Osteocyte (in vitro differentiated cells): ENCODE data around the gene DYNC2H1. TPM values are rescaled to one million over a fixed set of nuclear protein-coding genes. Genes with fewer than 3 reads are reported as not detected.

ENCODE experiments used
- DNase-seq: peaks from one replicate; pipeline ENCODE4 v3.0.0; 2021; ENCODE audit warnings: mixed read lengths; ENCODE audit not compliant: unreplicated experiment; ENCODE audit errors: extremely low spot score
- H3K27ac Mint-ChIP-seq: one replicate; pipeline ENCODE4 v1.8.0; 2021; ENCODE audit warnings: mild to moderate bottlenecking, mixed read lengths; ENCODE audit not compliant: unreplicated experiment
- H3K27me3 Mint-ChIP-seq: one replicate; pipeline ENCODE4 v1.8.0; 2021; ENCODE audit warnings: mixed read lengths; ENCODE audit not compliant: unreplicated experiment
- H3K36me3 Mint-ChIP-seq: one replicate; pipeline ENCODE4 v1.8.0; 2021; ENCODE audit warnings: mixed read lengths; ENCODE audit not compliant: unreplicated experiment
- H3K4me1 Mint-ChIP-seq: one replicate; pipeline ENCODE4 v1.8.0; 2021; ENCODE audit warnings: mixed read lengths; ENCODE audit not compliant: unreplicated experiment
- H3K4me3 Mint-ChIP-seq: one replicate; pipeline ENCODE4 v1.8.0; 2021; ENCODE audit warnings: mild to moderate bottlenecking, moderate library complexity, mixed read lengths; ENCODE audit not compliant: unreplicated experiment
- H3K9me3 Mint-ChIP-seq: one replicate; pipeline ENCODE4 v1.8.0; 2021; ENCODE audit warnings: mixed read lengths; ENCODE audit not compliant: unreplicated experiment
- CTCF ChIP-seq: fragments of 200-600 bp; sonication (generic); IDR thresholded peaks from 2 replicates; pipeline ENCODE4 v1.5.0; 2021; ENCODE audit warnings: antibody characterized with exemption, mild to moderate bottlenecking, moderate library complexity
- total RNA-seq: library from RNA; stranded (reverse); gene quantifications from 2 replicates; pipeline ENCODE4 v1.2.1, GENCODE V29; 2021

DYNC2H1 gene
- total RNA-seq, 1 donor from 2014 or later = 23.4 TPM

DNA sequence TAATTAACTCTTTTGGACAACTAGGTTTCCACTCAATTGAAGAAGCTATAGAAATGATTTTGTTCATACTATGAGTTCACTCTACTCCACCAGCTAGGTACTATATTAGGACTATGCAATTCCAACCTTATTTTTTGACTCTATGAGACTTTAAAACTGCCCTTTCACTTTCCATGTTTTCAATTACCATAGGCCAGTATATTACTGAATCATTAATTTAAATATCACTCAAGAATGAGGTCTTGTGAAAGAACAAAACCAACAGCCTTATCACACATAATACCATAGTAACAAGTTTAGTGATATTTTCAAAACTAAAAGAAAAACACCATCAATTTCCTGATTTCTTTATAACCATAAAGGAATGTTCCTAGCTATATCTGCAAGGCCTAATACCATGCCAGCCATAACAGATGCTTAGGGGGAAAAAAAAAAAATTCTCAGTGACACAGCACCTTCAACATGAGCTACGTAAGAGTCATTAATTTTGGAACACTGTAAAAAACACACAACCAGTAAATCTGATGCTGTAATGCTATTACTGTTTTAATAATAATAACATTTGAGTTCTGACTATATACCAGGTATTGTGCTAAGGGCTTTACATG, 23.4 kb upstream of the DYNC2H1 start:
- no peak for DNase-seq
- peaks cover 26% of the 10 kb centered on the region for H3K4me1 Mint-ChIP-seq
- no peak for TF ChIP-seq CTCF
- no peak overlapping the region for H3K4me3 Mint-ChIP-seq
- H3K9me3 Mint-ChIP-seq = no peaks in the 10 kb centered on the region
- peak overlapping the region; percentile 9 for H3K27ac Mint-ChIP-seq
- H3K36me3 Mint-ChIP-seq = peaks cover 26% of the 10 kb centered on the region
- H3K27me3 Mint-ChIP-seq = no peaks in the 10 kb centered on the region

DNA sequence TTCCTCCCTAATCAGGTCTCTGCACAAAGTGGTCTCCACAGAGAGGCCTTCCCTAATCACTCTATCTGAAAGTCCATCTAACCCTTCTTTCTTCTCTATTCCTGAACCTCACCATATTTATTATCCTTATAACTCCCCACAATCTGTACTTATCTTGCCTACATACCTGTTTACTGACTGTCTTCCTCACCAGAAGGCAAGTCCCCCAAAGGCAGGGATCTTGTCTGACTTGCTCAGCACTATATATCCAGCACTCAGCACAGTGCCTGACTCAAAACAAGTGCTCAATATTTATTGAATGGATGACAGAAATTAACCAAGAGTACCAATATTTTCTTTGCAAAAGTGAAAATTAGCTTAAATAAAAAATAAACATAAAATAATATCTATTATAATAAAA, 22.8 kb upstream of the DYNC2H1 start:
- H3K4me3 Mint-ChIP-seq = no peak overlapping the region
- H3K9me3 Mint-ChIP-seq = no peaks in the 10 kb centered on the region
- H3K36me3 Mint-ChIP-seq = peaks cover 25% of the 10 kb centered on the region
- peaks cover 29% of the 10 kb centered on the region for H3K4me1 Mint-ChIP-seq
- H3K27me3 Mint-ChIP-seq = no peaks in the 10 kb centered on the region
- H3K27ac Mint-ChIP-seq = no peak overlapping the region
- TF ChIP-seq CTCF = no peak
- DNase-seq = no peak

DNA sequence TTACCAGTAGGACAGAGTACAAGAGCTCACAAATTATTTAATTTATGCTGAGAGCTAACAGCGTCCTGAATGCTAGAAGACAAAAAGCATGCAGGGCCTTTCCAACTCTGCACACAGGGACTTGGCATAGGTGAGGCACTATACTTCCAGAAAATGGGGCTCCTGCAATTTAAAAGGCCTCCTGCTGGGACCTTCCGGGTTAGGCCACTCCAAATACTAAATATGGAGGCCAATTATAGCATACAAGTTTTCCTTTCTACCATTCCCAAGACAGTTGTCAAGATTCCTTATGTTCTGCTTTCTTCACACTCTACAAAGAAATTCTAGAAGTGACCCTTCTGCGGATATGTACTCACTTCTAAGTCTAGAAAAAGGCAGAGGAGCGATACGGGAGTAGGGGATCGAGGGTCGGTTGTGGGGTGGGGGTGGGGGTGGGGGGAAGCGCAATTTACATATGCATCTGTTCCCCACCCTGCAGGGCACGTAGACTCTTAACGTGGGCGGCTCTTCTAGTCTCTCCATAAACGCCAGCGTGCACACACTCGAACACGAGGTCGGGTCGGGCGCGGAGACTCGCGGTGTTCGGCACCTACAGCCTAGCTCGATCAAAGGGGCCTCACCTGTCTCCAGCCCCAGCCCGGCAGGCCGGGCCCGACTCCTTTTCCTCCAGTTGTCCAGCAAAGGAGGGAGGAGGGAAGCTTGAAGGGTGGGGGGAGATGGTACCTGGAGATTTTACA, 18.0 kb upstream of the DYNC2H1 start:
- TF ChIP-seq CTCF = no peak
- H3K4me3 Mint-ChIP-seq = peak overlapping the region; percentile 88
- H3K4me1 Mint-ChIP-seq = peaks cover 33% of the 10 kb centered on the region
- peaks cover 11% of the 10 kb centered on the region for H3K36me3 Mint-ChIP-seq
- peaks cover 23% of the 10 kb centered on the region for H3K27me3 Mint-ChIP-seq
- peak overlapping the region; percentile 94 for H3K27ac Mint-ChIP-seq
- no peak for DNase-seq
- no peaks in the 10 kb centered on the region for H3K9me3 Mint-ChIP-seq

GRCh38 chr11:103091801-103092524, 17.3 kb upstream of the DYNC2H1 start, which contains the start of gene DCUN1D5:
TSS of gene DCUN1D5 (minus strand) at chr11:103092160. CDS start at chr11:103091872, 288 bp downstream.
- peak; percentile 98 for DNase-seq
- Mint-ChIP-seq H3K4me3 (peak within 1 kb of the TSS; percentile 88), H3K27ac (peak within 1 kb of the TSS; percentile 94), H3K27me3 (peaks cover 29% of the 10 kb centered on the region), H3K36me3 (peaks cover 11% of the 10 kb centered on the region), H3K4me1 (peaks cover 30% of the 10 kb centered on the region), H3K9me3 (no peaks in the 10 kb centered on the region)
- TF ChIP-seq CTCF = no peak

- peaks cover 40% of the 10 kb centered on the region for H3K27me3 Mint-ChIP-seq
- H3K36me3 Mint-ChIP-seq = no peaks in the 10 kb centered on the region
- no peak for DNase-seq
- TF ChIP-seq CTCF = no peak
- H3K9me3 Mint-ChIP-seq = no peaks in the 10 kb centered on the region
- H3K4me1 Mint-ChIP-seq = peaks cover 4% of the 10 kb centered on the region
- H3K4me3 Mint-ChIP-seq = no peak overlapping the region
- no peak overlapping the region for H3K27ac Mint-ChIP-seq
These were observed 11.9 kb upstream of the DYNC2H1 start for GRCh38 chr11:103097279-103097678.
